NCI-H2171 (cell line): ENCODE results near the gene CAPN15.

Source experiments
- DNase-seq: peaks from one replicate; lab custom pipeline; 2025; lab: John Stamatoyannopoulos, UW

The CAPN15 gene

DNA sequence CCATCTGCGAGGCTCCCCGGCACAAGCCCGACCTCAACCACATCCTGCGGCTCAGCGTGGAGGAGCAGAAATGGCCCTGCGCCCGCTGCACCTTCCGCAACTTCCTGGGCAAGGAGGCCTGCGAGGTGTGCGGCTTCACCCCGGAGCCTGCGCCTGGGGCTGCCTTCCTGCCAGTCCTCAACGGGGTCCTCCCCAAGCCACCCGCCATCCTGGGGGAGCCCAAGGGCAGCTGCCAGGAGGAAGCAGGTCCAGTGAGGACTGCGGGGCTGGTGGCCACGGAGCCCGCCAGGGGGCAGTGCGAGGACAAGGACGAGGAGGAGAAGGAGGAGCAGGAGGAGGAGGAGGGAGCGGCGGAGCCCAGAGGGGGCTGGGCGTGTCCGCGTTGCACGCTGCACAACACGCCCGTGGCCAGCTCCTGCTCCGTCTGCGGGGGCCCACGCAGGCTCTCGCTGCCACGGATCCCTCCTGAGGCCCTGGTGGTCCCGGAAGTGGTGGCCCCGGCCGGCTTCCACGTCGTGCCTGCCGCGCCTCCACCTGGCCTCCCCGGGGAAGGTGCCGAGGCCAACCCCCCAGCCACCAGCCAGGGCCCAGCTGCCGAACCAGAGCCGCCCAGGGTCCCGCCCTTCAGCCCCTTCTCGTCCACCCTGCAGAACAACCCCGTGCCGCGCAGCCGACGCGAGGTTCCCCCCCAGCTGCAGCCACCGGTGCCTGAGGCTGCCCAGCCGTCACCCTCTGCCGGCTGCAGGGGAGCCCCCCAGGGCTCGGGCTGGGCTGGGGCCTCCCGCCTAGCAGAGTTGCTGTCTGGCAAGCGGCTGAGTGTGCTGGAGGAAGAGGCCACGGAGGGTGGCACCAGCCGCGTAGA, 19.6 kb downstream of the CAPN15 start:
- DNase-seq, result no peak

DNA sequence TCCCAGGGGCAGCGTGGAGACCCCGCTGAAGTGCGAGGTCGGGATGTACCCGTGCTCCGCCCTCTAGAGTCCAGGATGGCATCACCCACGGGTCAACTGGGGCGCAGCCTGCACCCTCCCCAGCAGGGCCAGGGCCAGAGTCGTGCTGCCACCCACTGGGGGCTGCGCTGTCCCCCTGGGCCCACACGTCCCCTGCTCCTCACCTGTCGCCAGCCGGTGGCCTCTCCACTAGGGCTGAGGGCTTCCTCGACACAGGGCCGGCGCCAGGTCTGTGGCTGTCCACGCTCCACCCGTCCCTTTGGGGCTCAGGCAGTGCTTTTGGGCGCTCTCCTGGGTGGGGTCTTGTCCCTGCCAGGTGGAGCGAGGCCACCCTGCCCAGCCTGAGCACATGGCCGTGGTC, 21.1 kb downstream of the CAPN15 start:
- no peak for DNase-seq

DNA sequence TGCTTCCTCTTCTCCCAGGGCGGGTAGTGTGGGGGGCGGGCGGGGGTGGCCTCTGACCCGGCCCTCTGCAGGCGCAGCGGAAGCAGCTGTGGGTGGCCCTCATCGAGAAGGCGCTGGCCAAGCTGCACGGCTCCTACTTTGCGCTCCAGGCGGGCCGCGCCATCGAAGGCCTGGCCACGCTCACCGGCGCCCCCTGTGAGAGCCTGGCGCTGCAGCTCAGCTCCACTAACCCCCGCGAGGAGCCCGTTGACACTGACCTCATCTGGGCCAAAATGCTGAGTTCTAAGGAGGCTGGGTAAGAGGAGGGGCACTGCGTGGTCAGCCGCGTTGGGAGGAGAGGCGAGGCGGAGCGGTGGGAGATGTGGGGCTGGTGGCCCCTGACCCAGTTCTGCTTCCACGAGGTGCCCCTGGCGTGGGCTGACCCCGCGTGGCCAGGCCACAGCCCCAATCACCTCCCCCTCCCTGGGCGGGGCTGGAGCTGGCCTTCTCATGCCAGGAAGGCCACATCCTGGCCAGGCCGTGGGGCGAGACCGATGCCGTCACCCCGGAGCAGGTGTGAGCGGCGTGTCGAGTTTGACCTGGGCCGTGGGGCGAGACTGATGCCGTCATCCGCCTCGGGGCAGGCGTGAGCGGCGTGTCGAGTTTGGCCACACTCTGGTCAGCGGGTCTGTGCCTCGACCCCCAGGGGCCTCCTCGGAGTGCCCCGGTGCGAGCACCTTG, 22.2 kb downstream of the CAPN15 start:
- DNase-seq, result no peak

GRCh38 chr16:551210-551609, 23.7 kb downstream of the CAPN15 start:
- no peak for DNase-seq

DNA sequence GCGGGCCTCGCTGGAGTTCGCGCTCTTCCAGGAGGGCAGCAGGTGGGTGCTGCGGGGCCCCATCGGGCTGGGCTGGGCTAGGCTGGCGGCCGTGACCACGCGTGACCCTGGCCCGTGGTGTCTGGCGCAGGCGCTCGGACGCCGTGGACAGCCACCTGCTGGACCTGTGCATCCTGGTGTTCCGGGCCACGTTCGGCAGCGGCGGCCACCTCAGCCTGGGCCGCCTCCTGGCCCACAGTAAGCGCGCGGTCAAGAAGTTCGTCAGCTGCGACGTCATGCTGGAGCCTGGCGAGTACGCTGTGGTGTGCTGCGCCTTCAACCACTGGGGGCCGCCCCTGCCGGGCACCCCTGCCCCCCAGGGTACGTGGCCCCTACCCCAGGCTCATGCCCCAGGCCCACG, 24.7 kb downstream of the CAPN15 start:
- DNase-seq, result no peak

GRCh38 chr16:553601-554296, 26.2 kb downstream of the CAPN15 start:
- DNase-seq, result no peak

- DNase-seq, result no peak
These were observed 26.7 kb downstream of the CAPN15 start for GRCh38 chr16:554297-554621.

DNA sequence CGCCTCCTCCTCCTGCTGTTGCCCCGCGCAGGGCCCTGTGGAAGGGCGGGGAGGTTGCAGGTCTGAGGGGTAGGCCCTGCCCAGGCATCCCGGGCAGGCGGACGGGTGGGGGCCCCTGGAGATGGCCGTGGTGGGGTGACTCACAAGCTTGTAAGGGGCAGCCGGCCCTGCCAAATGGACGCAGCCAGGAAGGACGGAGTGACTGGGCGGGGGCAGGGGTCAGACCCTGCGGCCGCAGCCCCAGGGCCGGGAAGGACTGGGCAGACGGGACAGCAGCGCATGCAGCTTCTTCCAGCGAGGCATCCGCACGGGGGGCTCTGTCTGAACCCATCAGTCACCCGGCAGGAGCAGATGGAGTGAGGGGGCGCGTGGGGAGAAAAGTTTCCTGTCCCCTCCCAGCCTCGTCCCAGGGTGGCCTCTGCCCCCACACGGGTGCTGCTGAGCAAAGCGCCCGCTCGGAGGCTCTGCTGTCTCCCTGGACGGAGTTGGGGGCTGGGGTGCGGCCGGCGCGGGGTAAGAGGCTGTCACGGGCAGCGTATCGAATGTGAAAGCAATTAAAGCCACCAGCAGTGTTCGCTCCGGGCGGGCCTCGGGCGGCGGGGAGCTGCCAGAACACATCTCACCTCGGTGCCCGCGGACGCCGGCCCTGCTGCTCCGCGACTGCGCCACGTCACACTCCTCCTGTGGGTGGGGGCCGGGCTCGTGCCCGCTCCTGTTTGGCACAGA, 27.3 kb downstream of the CAPN15 start:
- no peak for DNase-seq

- DNase-seq, result no peak
These were observed 28.3 kb downstream of the CAPN15 start for GRCh38 chr16:555528-556473.

GRCh38 chr16:556474-557173, 29.1 kb downstream of the CAPN15 start:
- no peak for DNase-seq

DNA sequence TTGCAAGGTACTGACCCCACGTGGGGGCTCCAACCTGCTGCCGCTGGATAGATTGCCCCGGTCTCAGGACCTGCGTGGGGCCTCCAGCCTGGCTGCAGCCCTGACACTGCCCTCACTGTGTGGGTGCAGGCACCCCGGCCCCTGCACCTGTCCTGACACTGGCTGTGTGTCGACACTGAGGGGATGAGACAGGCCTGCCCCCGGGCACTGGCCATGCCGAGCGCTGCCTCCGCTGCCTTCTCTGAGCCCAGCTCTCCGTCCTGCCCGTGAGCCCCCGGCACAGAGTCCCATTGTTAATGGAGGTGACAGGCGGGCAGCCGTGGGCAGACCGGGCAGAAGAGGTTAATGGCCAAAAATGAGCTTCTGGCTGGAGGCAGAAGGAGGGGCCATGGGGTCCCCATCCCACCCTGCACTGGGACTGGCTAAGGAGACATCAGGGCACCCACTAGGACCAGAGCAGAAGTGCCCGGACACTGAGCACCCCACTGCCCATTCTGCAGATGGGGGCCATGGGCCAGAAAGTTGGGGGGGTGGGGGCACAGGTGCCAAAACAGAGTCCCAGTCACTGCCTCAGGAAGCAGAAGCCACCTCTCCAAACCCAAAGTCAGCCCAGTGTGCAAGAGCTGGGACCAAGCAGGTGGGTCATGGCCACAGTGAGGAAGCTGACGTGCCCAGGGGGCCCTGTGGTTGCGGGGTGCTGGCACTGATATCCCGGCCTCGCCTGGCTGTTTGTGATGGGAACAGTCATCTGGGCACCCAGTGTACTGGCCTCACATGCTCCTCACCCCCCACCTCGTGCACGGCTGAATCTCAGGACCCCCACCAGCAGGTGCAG, 30.2 kb downstream of the CAPN15 start:
- DNase-seq, result no peak

GRCh38 chr16:558298-559020, 30.9 kb downstream of the CAPN15 start:
- no peak for DNase-seq

DNA sequence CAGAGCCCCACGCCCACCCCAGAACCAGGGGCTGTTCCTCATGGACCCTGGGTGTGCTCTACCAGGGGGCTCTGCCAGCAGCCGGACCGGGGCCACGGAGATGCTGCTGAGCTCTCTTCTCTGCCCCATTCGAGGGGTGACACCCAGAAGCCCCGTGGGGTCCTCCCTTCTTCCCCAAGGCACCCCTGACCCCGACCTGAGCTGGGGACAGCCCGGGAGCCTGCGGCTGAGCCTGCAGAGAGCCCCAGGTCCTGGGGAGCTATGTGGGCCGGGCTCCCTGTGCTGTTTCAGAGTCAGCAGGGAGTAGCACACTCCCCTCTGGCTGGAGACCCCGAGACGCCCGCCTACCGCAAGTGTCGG, 31.5 kb downstream of the CAPN15 start:
- DNase-seq, result no peak

GRCh38 chr16:559411-560203, 32.1 kb downstream of the CAPN15 start:
- no peak for DNase-seq

DNA sequence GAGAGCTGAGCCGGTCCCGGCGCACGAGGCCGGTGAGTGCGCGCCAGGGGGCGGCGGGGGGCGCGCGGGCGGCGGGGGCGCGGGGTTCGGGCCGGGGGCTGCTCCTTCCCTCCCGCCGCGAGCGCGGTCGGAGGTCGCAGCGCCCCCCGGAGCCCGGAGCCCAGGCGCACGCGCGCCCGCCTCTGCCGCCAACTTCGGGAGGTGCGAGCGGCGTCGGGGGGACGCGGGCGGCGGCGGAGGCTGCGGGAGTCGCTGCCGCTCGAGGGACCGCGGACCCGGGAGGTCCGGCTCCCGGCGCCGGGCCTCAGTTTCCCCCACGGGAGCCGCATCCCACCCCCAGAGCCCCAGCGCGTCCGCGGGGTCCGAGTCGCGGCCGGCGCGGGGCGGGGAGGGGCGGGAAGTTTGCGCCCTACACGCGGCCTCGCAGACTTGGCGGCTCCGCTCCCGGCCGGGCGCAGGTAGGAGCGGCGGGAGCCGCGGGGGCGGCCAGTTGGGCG, 32.7 kb downstream of the CAPN15 start, which contains the start of gene PRR35:
PRR35 (plus strand) TSS at position 191 of the 497 bp plus-strand sequence. CDS start 2,901 bp downstream, outside the sequence.
- no peak for DNase-seq

DNA sequence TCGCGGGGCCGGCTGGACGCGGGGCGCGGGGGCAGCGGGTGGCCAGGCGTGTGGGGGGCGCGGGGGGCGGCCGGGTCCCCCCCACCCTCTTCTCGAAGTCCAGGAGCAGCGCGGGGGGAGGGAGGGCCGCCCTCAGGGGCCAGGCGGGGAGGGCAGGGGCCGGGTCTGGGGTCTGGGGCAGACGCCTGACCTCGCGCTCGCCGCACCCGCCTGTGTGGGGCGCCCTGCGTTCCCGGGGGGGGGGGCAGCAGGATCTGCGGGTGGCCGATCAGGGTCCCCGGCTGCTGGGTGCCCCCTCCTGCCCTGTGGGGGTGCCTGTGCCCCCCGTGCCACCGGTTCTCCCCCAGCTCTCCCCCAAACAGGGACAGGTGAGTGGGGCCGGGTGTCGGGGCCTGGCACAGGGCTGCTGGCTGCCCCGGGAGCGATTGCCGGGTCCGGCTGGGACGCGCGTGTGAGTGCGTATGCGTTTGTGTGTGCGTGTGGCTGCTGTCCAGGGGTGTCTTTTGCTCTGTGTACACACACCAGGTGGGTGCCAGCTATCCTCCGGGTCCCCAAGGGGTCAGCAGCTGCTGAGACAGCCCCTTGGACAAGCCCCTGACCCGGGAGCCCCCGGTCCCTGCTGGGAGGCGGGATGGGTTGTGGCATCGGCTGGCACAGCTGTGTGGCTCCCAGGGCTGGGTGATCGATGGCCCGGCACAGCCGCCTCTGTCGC, 33.3 kb downstream of the CAPN15 start:
- no peak for DNase-seq

DNA sequence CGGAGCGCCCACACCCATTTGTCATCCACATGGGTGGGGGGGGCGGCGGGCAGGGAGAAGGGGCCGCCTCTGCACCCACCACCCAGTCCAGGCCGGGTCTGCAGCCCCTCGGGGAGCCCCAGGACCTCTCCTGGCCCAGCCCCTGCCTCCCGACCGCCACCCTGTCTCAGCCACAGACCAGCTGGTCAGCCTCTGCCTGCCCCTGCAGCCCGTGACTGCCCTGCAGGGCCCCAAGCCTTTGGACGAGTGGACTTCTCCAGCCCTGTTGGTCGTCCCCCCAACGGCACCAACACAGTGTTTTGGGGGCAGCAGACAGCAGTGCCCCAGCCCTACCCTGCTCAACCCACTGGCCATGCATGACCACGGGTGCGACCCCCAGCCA, 33.9 kb downstream of the CAPN15 start:
- no peak for DNase-seq
